GM06990 (cell line): ENCODE results near the gene UCK1.

ENCODE experiments used
- DNase-seq: peaks from one replicate; pipeline ENCODE4 v3.0.0-alpha.2; 2011; ENCODE audit not compliant: insufficient read length; ENCODE audit errors: extremely low read depth
- H3K27me3 ChIP-seq: replicated peaks from 2 replicates; pipeline ENCODE4 v1.6.0; 2011; ENCODE audit warnings: low read length; ENCODE audit not compliant: control insufficient read depth, insufficient read depth
- H3K36me3 ChIP-seq: 2 replicates; pipeline ENCODE4 v1.5.1; 2011; ENCODE audit warnings: low read length; ENCODE audit not compliant: control insufficient read depth, insufficient read depth
- H3K4me3 ChIP-seq: replicated peaks from 2 replicates; pipeline ENCODE4 v1.5.1; 2011; ENCODE audit warnings: low read depth, mild to moderate bottlenecking, control low read depth, low read length
- CTCF ChIP-seq: IDR thresholded peaks from 2 replicates; pipeline ENCODE4 v1.5.1; 2011; ENCODE audit warnings: low read length, control low read depth, mild to moderate bottlenecking, inconsistent platforms; ENCODE audit not compliant: insufficient read depth, poor library complexity, severe bottlenecking

The UCK1 gene

GRCh38 chr9:131534721-131535237 is 3.7 kb upstream of the UCK1 start:
- no peak for DNase-seq
- H3K4me3 ChIP-seq: no peak overlapping the region

GRCh38 chr9:131530546-131530919 is 530 bp downstream of the UCK1 start:
- peak; percentile 19 for TF ChIP-seq CTCF
- H3K36me3 ChIP-seq: peaks cover 13% of the 10 kb centered on the region
- no peaks in the 10 kb centered on the region for H3K27me3 ChIP-seq
- peak overlapping the region; percentile 90 for H3K4me3 ChIP-seq
- no peak for DNase-seq

More at GRCh38 chr9:131534721-131535237, 3.7 kb upstream of the UCK1 start:
- H3K36me3 ChIP-seq: no peaks in the 10 kb centered on the region
- no peak for TF ChIP-seq CTCF
- H3K27me3 ChIP-seq: no peaks in the 10 kb centered on the region

GRCh38 chr9:131529597-131530545 is 1.2 kb downstream of the UCK1 start:
- H3K27me3 ChIP-seq: no peaks in the 10 kb centered on the region
- H3K36me3 ChIP-seq: peaks cover 13% of the 10 kb centered on the region
- TF ChIP-seq CTCF: no peak
- H3K4me3 ChIP-seq: peak overlapping the region; percentile 90
- no peak for DNase-seq

GRCh38 chr9:131528886-131529505 is 2.1 kb downstream of the UCK1 start:
- no peak for TF ChIP-seq CTCF
- DNase-seq: no peak
- Histone ChIP-seq H3K36me3 (peaks cover 19% of the 10 kb centered on the region), H3K4me3 (no peak overlapping the region), H3K27me3 (no peaks in the 10 kb centered on the region)

- no peaks in the 10 kb centered on the region for H3K27me3 ChIP-seq
- H3K4me3 ChIP-seq: no peak overlapping the region
- no peak for TF ChIP-seq CTCF
- no peak for DNase-seq
- peaks cover 24% of the 10 kb centered on the region for H3K36me3 ChIP-seq
Observed at GRCh38 chr9:131528186-131528585, 2.9 kb downstream of the UCK1 start.
